Measurements from ENCODE around the gene ORM2.

DNA sequence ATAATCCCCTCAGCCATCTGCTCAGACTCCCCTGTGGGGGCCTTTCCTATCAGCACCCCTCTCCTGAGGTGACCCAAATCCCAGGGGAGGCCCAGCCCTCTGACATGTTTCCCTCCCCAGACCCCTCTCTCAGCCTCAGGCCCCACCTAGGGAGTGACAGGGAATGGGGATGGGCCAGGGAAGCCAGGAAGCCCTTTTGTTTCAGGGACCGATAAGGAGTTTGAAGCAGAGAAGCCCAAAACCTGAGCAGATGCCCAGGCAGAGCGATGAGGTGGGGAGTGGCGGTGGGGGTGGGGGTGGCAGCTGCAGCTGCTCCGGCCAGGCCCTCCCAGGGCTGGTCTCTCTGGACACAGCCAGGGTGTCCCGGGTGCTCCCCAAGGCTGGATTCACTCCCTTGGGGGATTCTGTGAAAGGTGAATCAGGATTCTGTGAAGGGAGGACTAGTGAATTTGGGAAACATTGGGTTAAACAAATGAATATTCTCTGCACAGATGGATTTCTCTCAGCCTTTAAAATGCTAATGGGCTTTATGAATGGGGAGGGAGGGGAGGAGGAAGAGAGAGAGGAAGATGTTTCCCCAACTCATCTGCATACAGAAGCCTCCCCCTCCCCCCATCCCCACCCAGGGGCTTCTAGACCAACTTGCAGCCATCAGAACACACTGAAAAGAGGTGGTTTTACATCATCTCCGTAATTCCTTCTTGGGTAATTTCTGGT, 40.7 kb downstream of the ORM2 start:
- TF ChIP-seq, protein P1, sequence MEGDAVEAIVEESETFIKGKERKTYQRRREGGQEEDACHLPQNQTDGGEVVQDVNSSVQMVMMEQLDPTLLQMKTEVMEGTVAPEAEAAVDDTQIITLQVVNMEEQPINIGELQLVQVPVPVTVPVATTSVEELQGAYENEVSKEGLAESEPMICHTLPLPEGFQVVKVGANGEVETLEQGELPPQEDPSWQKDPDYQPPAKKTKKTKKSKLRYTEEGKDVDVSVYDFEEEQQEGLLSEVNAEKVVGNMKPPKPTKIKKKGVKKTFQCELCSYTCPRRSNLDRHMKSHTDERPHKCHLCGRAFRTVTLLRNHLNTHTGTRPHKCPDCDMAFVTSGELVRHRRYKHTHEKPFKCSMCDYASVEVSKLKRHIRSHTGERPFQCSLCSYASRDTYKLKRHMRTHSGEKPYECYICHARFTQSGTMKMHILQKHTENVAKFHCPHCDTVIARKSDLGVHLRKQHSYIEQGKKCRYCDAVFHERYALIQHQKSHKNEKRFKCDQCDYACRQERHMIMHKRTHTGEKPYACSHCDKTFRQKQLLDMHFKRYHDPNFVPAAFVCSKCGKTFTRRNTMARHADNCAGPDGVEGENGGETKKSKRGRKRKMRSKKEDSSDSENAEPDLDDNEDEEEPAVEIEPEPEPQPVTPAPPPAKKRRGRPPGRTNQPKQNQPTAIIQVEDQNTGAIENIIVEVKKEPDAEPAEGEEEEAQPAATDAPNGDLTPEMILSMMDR (conservative IDR thresholded peaks at IDR 0.05; ENCODE audit: low read length) = no peak
- TF ChIP-seq EZH2phosphoT487 (IDR thresholded peaks at IDR 0.05; ENCODE audit: borderline replicate concordance) = no peak

Data from Loucy (cell line).